K562 (cell line): ENCODE data around the gene ZNF805. TPM values are rescaled to one million over a fixed set of nuclear protein-coding genes. Genes with fewer than 3 reads are reported as not detected.

ENCODE experiments used
- ARID4B ChIP-seq: sonication (generic); formaldehyde crosslinking; IDR thresholded peaks from 2 replicates; pipeline ENCODE4 v1.8.0; 2022; ENCODE audit warnings: mild to moderate bottlenecking, missing genetic modification reagents
- CEBPG ChIP-seq, 3 experiments: fragments of 200-800 bp in 1 of 3; sonication (Bioruptor generic) in 1 of 3; sonication (generic) in 1 of 3; formaldehyde crosslinking in 1 of 3; IDR thresholded peaks in 2 of 3; conservative IDR thresholded peaks in 1 of 3; 2 replicates each; pipeline versions ENCODE4 v1.6.1 to v1.8.0; 2016 to 2022; ENCODE audit warnings: missing compliant biosample characterization in 2 of 3, missing genetic modification characterization in 2 of 3, mild to moderate bottlenecking in 1 of 3, missing genetic modification reagents in 1 of 3
- CREB1 ChIP-seq, 2 experiments: sonication (generic) in 1 of 2; formaldehyde crosslinking in 1 of 2; IDR thresholded peaks; 2 replicates each; pipeline versions ENCODE4 v1.6.1 to v1.8.0; 2012 to 2022; ENCODE audit warnings: inconsistent platforms in 1 of 2, mild to moderate bottlenecking in 1 of 2, missing genetic modification reagents in 1 of 2, moderate library complexity in 1 of 2
- IFI16 ChIP-seq: fragments of 250-450 bp; sonication (Bioruptor Pico); IDR thresholded peaks from 2 replicates; pipeline ENCODE4 v2.1.2; 2022; ENCODE audit warnings: mild to moderate bottlenecking, inconsistent platforms
- LCOR ChIP-seq: sonication (generic); formaldehyde crosslinking; IDR thresholded peaks from 2 replicates; pipeline ENCODE4 v1.8.0; 2022; ENCODE audit warnings: mild to moderate bottlenecking, missing genetic modification reagents
- MCM2 ChIP-seq: fragments of 450-650 bp; IDR thresholded peaks from 2 replicates; pipeline ENCODE4 v1.6.1; 2017; ENCODE audit warnings: low read depth, mild to moderate bottlenecking
- PML ChIP-seq: IDR thresholded peaks from 2 replicates; pipeline ENCODE4 v1.6.1; 2012; ENCODE audit warnings: low read length, inconsistent platforms
- RBFOX2 ChIP-seq: fragments of 200-400 bp; formaldehyde crosslinking; IDR thresholded peaks from 2 replicates; pipeline ENCODE4 v1.6.1; 2017; ENCODE audit warnings: low read depth, mild to moderate bottlenecking, low read length, moderate library complexity
- RBM22 ChIP-seq: fragments of 200-400 bp; formaldehyde crosslinking; IDR thresholded peaks from 2 replicates; pipeline ENCODE4 v1.6.1; 2018; ENCODE audit warnings: low read length, low read depth; ENCODE audit not compliant: poor library complexity, severe bottlenecking
- SAFB ChIP-seq: fragments of 200-400 bp; formaldehyde crosslinking; IDR thresholded peaks from 2 replicates; pipeline ENCODE4 v1.6.1; 2017; ENCODE audit warnings: low read depth, low read length, borderline replicate concordance
- TAF1 ChIP-seq: IDR thresholded peaks from 2 replicates; pipeline ENCODE4 v1.6.1; 2011; ENCODE audit warnings: mild to moderate bottlenecking, low read length, moderate library complexity; ENCODE audit not compliant: insufficient read depth, control insufficient read depth, severe bottlenecking; ENCODE audit errors: extremely low read depth
- TBL1XR1 ChIP-seq, 2 experiments: IDR thresholded peaks; 2 replicates each; pipeline ENCODE4 v1.6.1; 2012; ENCODE audit warnings: improper control_type of control experiment in 2 of 2, low read length in 2 of 2, mild to moderate bottlenecking in 1 of 2
- THAP12 ChIP-seq: fragments of 250-450 bp; sonication (Bioruptor Pico); IDR thresholded peaks from 2 replicates; pipeline ENCODE4 v1.9.0; 2021; ENCODE audit warnings: mild to moderate bottlenecking, inconsistent platforms
- ZZZ3 ChIP-seq: fragments of 450-650 bp; IDR thresholded peaks from 2 replicates; pipeline ENCODE4 v1.6.1; 2016; ENCODE audit warnings: antibody characterized with exemption, mild to moderate bottlenecking, moderate library complexity
- polyA plus RNA-seq, 8 experiments: library from polyadenylated mRNA; depleted of rRNA in 4 of 8; stranded (reverse) in 5 of 8; unstranded in 3 of 8; fragments of >200 nt; fragmentation: Nextera tagmentation in 2 of 8; fragmentation: Illumina TruSeq in 1 of 8; extraction: Ambion mirVana in 2 of 8; extraction: Trizol in 1 of 8; gene quantifications; 2 replicates each; pipeline versions ENCODE4 v1.2.1 to v1.2.3, GENCODE V29; 2011 to 2014; ENCODE audit warnings: inconsistent platforms in 1 of 8, missing spikeins in 1 of 8
- total RNA-seq, 7 experiments: library from RNA; depleted of rRNA in 6 of 7; stranded (reverse); fragments of >200 nt in 6 of 7; fragmentation: Illumina TruSeq in 2 of 7; extraction: Trizol in 2 of 7; gene quantifications; 2 replicates each; pipeline versions ENCODE4 v1.2.1 to v1.2.3, GENCODE V29; 2011 to 2021; ENCODE audit warnings: low replicate concordance in 1 of 7
- TF ChIP-seq, protein P1 (sequence below): fragments of 250-450 bp; sonication (Bioruptor Pico); IDR thresholded peaks from 2 replicates; pipeline ENCODE4 v1.4.0; 2020
- TF ChIP-seq, protein P2 (sequence below): fragments of 200-800 bp; sonication (Bioruptor generic); IDR thresholded peaks from 2 replicates; pipeline ENCODE4 v1.6.1; 2017; ENCODE audit warnings: missing genetic modification characterization, missing compliant biosample characterization

ZNF805 gene
- total and polyA plus RNA-seq, 9 of the 15 experiments (the other 6 are each of a cell fraction or from before 2014, with no cell fraction given): 0.32 to 6.7 (median 3.9) TPM

DNA sequence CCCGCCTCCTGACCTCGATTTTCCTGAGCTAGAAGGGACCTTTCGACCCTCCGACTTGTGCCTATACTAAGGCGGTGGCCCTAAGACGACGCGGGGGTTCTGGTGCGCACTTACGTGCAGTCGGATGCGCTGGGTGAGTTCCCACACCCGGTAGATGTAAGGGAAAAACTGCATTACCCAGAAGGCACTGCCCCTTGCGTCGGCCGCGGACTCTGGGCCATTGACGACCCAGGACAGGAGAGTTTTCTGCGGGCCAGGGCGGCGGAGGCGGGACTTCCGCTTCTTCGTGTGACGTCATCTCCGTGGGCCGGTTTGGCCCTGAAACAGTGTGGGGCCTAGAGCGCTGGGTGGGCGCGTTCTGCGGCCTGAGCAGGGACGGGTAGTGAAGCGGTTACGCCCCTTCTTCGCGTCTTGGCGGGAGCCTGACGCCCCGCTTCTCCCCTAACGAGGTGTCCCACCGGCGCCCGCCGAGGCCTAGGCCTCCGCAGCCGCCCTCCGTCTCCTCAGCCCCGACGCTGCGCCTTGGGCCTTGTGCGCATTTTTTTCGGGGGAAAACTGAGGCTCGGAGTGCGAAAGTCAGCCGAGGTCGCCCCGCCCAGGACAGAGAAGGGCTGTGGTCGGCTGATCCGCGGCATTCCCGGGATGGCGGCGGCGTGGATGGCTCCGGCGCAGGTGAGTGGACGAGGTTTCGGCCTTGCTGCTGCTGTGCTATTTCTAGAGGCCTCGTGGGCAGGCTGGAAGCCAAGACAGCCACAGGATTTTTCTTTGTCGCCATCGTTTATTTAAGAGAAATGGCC is 39.9 kb downstream of the ZNF805 start, which contains the start of gene ZNF460 (continued):
- TF ChIP-seq ARID4B (peak; percentile 87), RBFOX2 (peak; percentile 98), RBM22 (peak; percentile 75), IFI16 (CRISPR knock-in tag) (no peak), SAFB (peak; percentile 29; the same call in 1 of the 2 replicates), ZZZ3 (peak; percentile 95), THAP12 (peak; percentile 82; the same call in 1 of the 2 replicates), LCOR (CRISPR knock-in tag) (0 out of 2 replicates have a peak, but pooled peaks have one; percentile 28), TAF1 (peak; percentile 41), TBL1XR1 (IDR thresholded peaks at IDR 0.05; ENCODE audit: low read length in 2 of 2) (peak in 1 of 2 experiments; percentile 67; a peak in 1 of 4 replicates), CREB1 (IDR thresholded peaks at IDR 0.05) (peak; percentile 92), CREB1 (CRISPR knock-in tag; IDR thresholded peaks at IDR 0.05) (peak; percentile 96), MCM2 (no peak), CEBPG (CRISPR knock-in tag; IDR thresholded peaks at IDR 0.05) (no peak), CEBPG (tag; conservative IDR thresholded peaks at IDR 0.05 in 1 of 2, IDR thresholded peaks at IDR 0.05 in 1 of 2) (no peak), PML (peak; percentile 38; the same call in 1 of the 2 replicates)
- TF ChIP-seq, protein P1, sequence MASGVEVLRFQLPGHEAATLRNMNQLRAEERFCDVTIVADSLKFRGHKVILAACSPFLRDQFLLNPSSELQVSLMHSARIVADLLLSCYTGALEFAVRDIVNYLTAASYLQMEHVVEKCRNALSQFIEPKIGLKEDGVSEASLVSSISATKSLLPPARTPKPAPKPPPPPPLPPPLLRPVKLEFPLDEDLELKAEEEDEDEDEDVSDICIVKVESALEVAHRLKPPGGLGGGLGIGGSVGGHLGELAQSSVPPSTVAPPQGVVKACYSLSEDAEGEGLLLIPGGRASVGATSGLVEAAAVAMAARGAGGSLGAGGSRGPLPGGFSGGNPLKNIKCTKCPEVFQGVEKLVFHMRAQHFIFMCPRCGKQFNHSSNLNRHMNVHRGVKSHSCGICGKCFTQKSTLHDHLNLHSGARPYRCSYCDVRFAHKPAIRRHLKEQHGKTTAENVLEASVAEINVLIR (CRISPR knock-in tag): peak; percentile 94
- TF ChIP-seq, protein P2, sequence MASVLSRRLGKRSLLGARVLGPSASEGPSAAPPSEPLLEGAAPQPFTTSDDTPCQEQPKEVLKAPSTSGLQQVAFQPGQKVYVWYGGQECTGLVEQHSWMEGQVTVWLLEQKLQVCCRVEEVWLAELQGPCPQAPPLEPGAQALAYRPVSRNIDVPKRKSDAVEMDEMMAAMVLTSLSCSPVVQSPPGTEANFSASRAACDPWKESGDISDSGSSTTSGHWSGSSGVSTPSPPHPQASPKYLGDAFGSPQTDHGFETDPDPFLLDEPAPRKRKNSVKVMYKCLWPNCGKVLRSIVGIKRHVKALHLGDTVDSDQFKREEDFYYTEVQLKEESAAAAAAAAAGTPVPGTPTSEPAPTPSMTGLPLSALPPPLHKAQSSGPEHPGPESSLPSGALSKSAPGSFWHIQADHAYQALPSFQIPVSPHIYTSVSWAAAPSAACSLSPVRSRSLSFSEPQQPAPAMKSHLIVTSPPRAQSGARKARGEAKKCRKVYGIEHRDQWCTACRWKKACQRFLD (CRISPR knock-in tag): peak; percentile 72
